HepG2 (cell line): Measurements from ENCODE around the gene RNF114. TPM values are rescaled to one million over a fixed set of nuclear protein-coding genes. Genes with fewer than 3 reads are reported as not detected.
A peak's percentile ranks its signal among the peaks of the same experiment; 100 is the strongest.

Source experiments
- EEA1 ChIP-seq: sonication (generic); formaldehyde crosslinking; IDR thresholded peaks from 2 replicates; pipeline ENCODE4 v1.5.1; 2020; ENCODE audit warnings: mild to moderate bottlenecking, missing genetic modification reagents, borderline replicate concordance
- ONECUT2 ChIP-seq: sonication (generic); formaldehyde crosslinking; IDR thresholded peaks from 2 replicates; pipeline ENCODE4 v1.4.0; 2020; ENCODE audit warnings: missing genetic modification reagents
- SMYD3 ChIP-seq: sonication (generic); formaldehyde crosslinking; IDR thresholded peaks from 2 replicates; pipeline ENCODE4 v1.8.1; 2023; ENCODE audit warnings: mild to moderate bottlenecking, missing genetic modification reagents
- SOX13 ChIP-seq, 3 experiments: fragments of 450-650 bp in 1 of 3; sonication (generic) in 1 of 3; formaldehyde crosslinking in 1 of 3; IDR thresholded peaks in 2 of 3; conservative IDR thresholded peaks in 1 of 3; 2 replicates each; pipeline versions ENCODE4 v1.5.0 to v1.6.1; 2016 to 2020; ENCODE audit warnings: antibody characterized with exemption in 1 of 3, mild to moderate bottlenecking in 1 of 3, missing compliant biosample characterization in 1 of 3, missing genetic modification reagents in 1 of 3, moderate library complexity in 1 of 3
- SOX6 ChIP-seq, 2 experiments: fragments of 450-650 bp in 1 of 2; sonication (generic) in 1 of 2; formaldehyde crosslinking in 1 of 2; IDR thresholded peaks; 2 replicates each; pipeline versions ENCODE4 v1.4.0 to v1.6.1; 2017 to 2020; ENCODE audit warnings: antibody characterized with exemption in 1 of 2, mild to moderate bottlenecking in 1 of 2, missing genetic modification reagents in 1 of 2
- ZBTB4 ChIP-seq: sonication (generic); formaldehyde crosslinking; IDR thresholded peaks from 2 replicates; pipeline ENCODE4 v1.4.0; 2020; ENCODE audit warnings: missing genetic modification reagents, mild to moderate bottlenecking, borderline replicate concordance
- ZNF317 ChIP-seq: sonication (generic); formaldehyde crosslinking; IDR thresholded peaks from 2 replicates; pipeline ENCODE4 v1.5.0; 2020; ENCODE audit warnings: mild to moderate bottlenecking, missing genetic modification reagents
- ZNF318 ChIP-seq: sonication (generic); formaldehyde crosslinking; IDR thresholded peaks from 2 replicates; pipeline ENCODE4 v1.4.0; 2020; ENCODE audit warnings: mild to moderate bottlenecking, missing genetic modification reagents
- ZNF670 ChIP-seq: sonication (generic); formaldehyde crosslinking; IDR thresholded peaks from 2 replicates; pipeline ENCODE4 v1.8.0; 2022; ENCODE audit warnings: mild to moderate bottlenecking, missing genetic modification reagents, borderline replicate concordance
- polyA plus RNA-seq, 8 experiments: library from polyadenylated mRNA; depleted of rRNA in 3 of 8; stranded (reverse) in 7 of 8; unstranded in 1 of 8; fragments of >200 nt; fragmentation: Illumina TruSeq in 4 of 8; extraction: Trizol in 4 of 8; gene quantifications; 2 replicates each; pipeline versions ENCODE4 v1.2.1 to v1.2.3, GENCODE V29; 2011 to 2016; ENCODE audit warnings: low read depth in 4 of 8, missing spikeins in 1 of 8, mixed read lengths in 1 of 8; ENCODE audit not compliant: insufficient read depth in 1 of 8
- total RNA-seq, 5 experiments: library from RNA; depleted of rRNA; stranded (reverse); fragments of >200 nt; fragmentation: Illumina TruSeq; extraction: Trizol; gene quantifications; 2 replicates each; pipeline ENCODE4 v1.2.3, GENCODE V29; 2016; ENCODE audit warnings: low read depth in 1 of 5
- TF ChIP-seq, protein P1 (sequence below): sonication (generic); formaldehyde crosslinking; IDR thresholded peaks from 2 replicates; pipeline ENCODE4 v1.5.1; 2020; ENCODE audit warnings: mild to moderate bottlenecking, missing genetic modification reagents, moderate library complexity

RNF114 gene
- total and polyA plus RNA-seq, 2 of the 13 experiments (the other 11 are each of a cell fraction or from before 2014, with no cell fraction given): 119 to 126 TPM

GRCh38 chr20:49945701-49946477 is 9.7 kb downstream of the RNF114 start (continued):
- TF ChIP-seq, protein P1, sequence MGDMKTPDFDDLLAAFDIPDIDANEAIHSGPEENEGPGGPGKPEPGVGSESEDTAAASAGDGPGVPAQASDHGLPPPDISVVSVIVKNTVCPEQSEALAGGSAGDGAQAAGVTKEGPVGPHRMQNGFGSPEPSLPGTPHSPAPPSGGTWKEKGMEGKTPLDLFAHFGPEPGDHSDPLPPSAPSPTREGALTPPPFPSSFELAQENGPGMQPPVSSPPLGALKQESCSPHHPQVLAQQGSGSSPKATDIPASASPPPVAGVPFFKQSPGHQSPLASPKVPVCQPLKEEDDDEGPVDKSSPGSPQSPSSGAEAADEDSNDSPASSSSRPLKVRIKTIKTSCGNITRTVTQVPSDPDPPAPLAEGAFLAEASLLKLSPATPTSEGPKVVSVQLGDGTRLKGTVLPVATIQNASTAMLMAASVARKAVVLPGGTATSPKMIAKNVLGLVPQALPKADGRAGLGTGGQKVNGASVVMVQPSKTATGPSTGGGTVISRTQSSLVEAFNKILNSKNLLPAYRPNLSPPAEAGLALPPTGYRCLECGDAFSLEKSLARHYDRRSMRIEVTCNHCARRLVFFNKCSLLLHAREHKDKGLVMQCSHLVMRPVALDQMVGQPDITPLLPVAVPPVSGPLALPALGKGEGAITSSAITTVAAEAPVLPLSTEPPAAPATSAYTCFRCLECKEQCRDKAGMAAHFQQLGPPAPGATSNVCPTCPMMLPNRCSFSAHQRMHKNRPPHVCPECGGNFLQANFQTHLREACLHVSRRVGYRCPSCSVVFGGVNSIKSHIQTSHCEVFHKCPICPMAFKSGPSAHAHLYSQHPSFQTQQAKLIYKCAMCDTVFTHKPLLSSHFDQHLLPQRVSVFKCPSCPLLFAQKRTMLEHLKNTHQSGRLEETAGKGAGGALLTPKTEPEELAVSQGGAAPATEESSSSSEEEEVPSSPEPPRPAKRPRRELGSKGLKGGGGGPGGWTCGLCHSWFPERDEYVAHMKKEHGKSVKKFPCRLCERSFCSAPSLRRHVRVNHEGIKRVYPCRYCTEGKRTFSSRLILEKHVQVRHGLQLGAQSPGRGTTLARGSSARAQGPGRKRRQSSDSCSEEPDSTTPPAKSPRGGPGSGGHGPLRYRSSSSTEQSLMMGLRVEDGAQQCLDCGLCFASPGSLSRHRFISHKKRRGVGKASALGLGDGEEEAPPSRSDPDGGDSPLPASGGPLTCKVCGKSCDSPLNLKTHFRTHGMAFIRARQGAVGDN (CRISPR knock-in tag): peak; percentile 74
- TF ChIP-seq ZBTB4 (CRISPR knock-in tag) (peak; percentile 99), ZNF670 (CRISPR knock-in tag) (peak; percentile 22; the same call in 1 of the 2 replicates), ZNF318 (CRISPR knock-in tag) (no peak), ZNF317 (peak; percentile 67), SOX13 (IDR thresholded peaks at IDR 0.05) (no peak), SOX13 (CRISPR knock-in tag; conservative IDR thresholded peaks at IDR 0.05 in 1 of 2, IDR thresholded peaks at IDR 0.05 in 1 of 2) (peak in 1 of 2 experiments; percentile 75; a peak in 2 of 4 replicates), EEA1 (CRISPR knock-in tag) (0 out of 2 replicates have a peak, but pooled peaks have one; percentile 36), ONECUT2 (no peak), SMYD3 (no peak), SOX6 (IDR thresholded peaks at IDR 0.05) (no peak), SOX6 (CRISPR knock-in tag; IDR thresholded peaks at IDR 0.05) (peak; percentile 86)
